IgD-negative memory B cell (primary cell): ENCODE data around the gene ALKBH5. TPM values are rescaled to one million over a fixed set of nuclear protein-coding genes. Genes with fewer than 3 reads are reported as not detected.
A peak's percentile ranks its signal among the peaks of the same experiment; 100 is the strongest.

Experiments
- H3K27ac Mint-ChIP-seq, 3 donors: one replicate each; pipeline ENCODE4 v1.8.0; 2020 to 2022; ENCODE audit warnings: mild to moderate bottlenecking in 3 of 3, mixed read lengths in 3 of 3, moderate library complexity in 1 of 3
- H3K27me3 Mint-ChIP-seq: one replicate; pipeline ENCODE4 v1.8.0; 2021; ENCODE audit warnings: mixed read lengths
- H3K36me3 Mint-ChIP-seq: one replicate; pipeline ENCODE4 v1.8.0; 2020; ENCODE audit warnings: mild to moderate bottlenecking, mixed read lengths
- H3K4me1 Mint-ChIP-seq, 3 donors: one replicate each; pipeline ENCODE4 v1.8.0; 2020 to 2022; ENCODE audit warnings: mixed read lengths in 3 of 3, mild to moderate bottlenecking in 1 of 3
- H3K4me3 Mint-ChIP-seq, 4 donors: one replicate each; pipeline ENCODE4 v1.8.0; 2020 to 2022; ENCODE audit warnings: mild to moderate bottlenecking in 4 of 4, mixed read lengths in 4 of 4, moderate library complexity in 3 of 4
- H3K9me3 Mint-ChIP-seq, 3 donors: one replicate each; pipeline ENCODE4 v1.8.0; 2020 to 2021; ENCODE audit warnings: mixed read lengths in 3 of 3, mild to moderate bottlenecking in 1 of 3
- polyA plus RNA-seq: library from polyadenylated mRNA; unstranded; fragments of 300-500 nt; fragmentation: Illumina TruSeq; gene quantifications from one replicate; pipeline ENCODE4 v1.2.3, GENCODE V29; 2021

Gene ALKBH5
- polyA plus RNA-seq, 1 donor from 2014 or later, result 144 TPM

GRCh38 chr17:18228176-18228682 lies 44.6 kb downstream of the ALKBH5 start:
- H3K27me3 Mint-ChIP-seq, result no peaks in the 10 kb centered on the region
- peaks cover 0 to 10% (median 10%) of the 10 kb centered on the region in 3 donors for H3K4me1 Mint-ChIP-seq
- no peaks in the 10 kb centered on the region for H3K36me3 Mint-ChIP-seq
- no peak overlapping the region for H3K27ac Mint-ChIP-seq
- peak overlapping the region in 1 of 4 donors; percentile 49 for H3K4me3 Mint-ChIP-seq
- H3K9me3 Mint-ChIP-seq, result no peaks in the 10 kb centered on the region

DNA sequence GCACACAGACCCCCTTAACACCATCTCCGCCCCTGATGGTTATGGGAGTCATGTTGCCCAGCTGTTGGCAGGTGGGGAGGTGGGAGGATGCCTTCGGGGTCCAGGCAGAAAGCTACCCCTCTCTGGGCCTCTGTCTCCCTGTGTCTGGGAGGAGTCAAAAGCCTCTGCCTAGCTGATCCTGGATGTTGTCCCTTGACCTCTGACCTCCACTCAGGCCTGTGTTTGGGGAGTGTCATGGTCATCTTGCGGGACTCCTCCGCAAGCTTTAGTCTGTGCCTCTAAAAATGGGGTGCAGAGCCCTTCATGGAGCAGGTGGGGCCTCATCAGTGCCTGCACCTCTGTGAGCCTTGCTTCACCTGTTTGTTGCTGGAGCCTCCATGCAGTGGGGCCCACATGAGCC lies 45.6 kb downstream of the ALKBH5 start:
- Mint-ChIP-seq H3K9me3 (no peaks in the 10 kb centered on the region), H3K4me1 (peaks cover 0 to 10% (median 10%) of the 10 kb centered on the region in 3 donors), H3K27ac (no peak overlapping the region), H3K27me3 (no peaks in the 10 kb centered on the region), H3K4me3 (no peak overlapping the region), H3K36me3 (no peaks in the 10 kb centered on the region)

- Mint-ChIP-seq H3K4me1 (peaks cover 0 to 10% (median 10%) of the 10 kb centered on the region in 3 donors), H3K27ac (no peak overlapping the region), H3K36me3 (no peaks in the 10 kb centered on the region), H3K27me3 (no peaks in the 10 kb centered on the region), H3K4me3 (no peak overlapping the region), H3K9me3 (no peaks in the 10 kb centered on the region)
These were observed 46.1 kb downstream of the ALKBH5 start for GRCh38 chr17:18229771-18230170.

- Mint-ChIP-seq H3K4me1 (peaks cover 0 to 10% (median 8%) of the 10 kb centered on the region in 3 donors), H3K4me3 (peak overlapping the region in 1 of 4 donors; percentile 63), H3K27ac (no peak overlapping the region), H3K9me3 (no peaks in the 10 kb centered on the region), H3K27me3 (no peaks in the 10 kb centered on the region), H3K36me3 (no peaks in the 10 kb centered on the region)
These were observed 46.9 kb downstream of the ALKBH5 start for GRCh38 chr17:18230288-18231141.

GRCh38 chr17:18231164-18231563 lies 47.5 kb downstream of the ALKBH5 start:
- Mint-ChIP-seq H3K4me3 (peak overlapping the region in 1 of 4 donors; percentile 43), H3K36me3 (no peaks in the 10 kb centered on the region), H3K27me3 (no peaks in the 10 kb centered on the region), H3K27ac (no peak overlapping the region), H3K4me1 (peaks cover 0 to 7% (median 5%) of the 10 kb centered on the region in 3 donors), H3K9me3 (no peaks in the 10 kb centered on the region)

DNA sequence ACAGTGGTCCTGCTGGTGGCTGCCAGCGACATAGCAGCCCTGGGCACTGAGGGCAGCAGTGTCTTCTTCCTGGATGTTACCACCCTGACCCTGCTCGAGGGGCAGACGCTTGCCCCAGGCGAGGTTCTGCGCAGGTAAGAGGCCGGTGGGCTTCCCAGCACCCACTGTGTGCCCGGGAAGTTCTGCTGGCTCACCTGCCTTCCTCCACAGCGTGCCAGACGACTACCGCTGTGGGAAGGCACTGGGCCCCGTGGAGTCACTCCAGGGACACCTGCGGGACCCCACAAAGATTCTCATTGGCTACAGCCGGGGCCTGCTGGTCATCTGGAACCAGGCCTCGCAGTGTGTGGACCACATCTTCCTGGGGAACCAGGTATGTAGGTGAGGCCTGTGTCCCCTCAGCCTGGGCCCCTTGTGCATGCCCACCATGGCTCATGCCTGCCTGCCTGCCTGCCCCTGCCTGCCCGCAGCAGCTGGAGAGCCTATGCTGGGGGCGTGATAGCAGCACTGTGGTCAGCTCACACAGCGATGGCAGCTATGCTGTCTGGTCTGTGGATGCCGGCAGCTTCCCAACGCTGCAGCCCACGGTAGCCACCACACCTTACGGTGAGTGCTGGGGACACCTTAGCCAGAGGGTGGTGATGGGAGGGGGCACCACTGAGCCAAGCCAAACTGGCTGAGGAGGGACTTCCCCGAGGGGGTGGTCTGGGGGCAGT lies 50.3 kb downstream of the ALKBH5 start:
- no peaks in the 10 kb centered on the region for H3K4me1 Mint-ChIP-seq
- H3K4me3 Mint-ChIP-seq, result no peak overlapping the region
- peaks cover 4% of the 10 kb centered on the region for H3K36me3 Mint-ChIP-seq
- no peak overlapping the region for H3K27ac Mint-ChIP-seq
- no peaks in the 10 kb centered on the region for H3K27me3 Mint-ChIP-seq
- H3K9me3 Mint-ChIP-seq, result no peaks in the 10 kb centered on the region

DNA sequence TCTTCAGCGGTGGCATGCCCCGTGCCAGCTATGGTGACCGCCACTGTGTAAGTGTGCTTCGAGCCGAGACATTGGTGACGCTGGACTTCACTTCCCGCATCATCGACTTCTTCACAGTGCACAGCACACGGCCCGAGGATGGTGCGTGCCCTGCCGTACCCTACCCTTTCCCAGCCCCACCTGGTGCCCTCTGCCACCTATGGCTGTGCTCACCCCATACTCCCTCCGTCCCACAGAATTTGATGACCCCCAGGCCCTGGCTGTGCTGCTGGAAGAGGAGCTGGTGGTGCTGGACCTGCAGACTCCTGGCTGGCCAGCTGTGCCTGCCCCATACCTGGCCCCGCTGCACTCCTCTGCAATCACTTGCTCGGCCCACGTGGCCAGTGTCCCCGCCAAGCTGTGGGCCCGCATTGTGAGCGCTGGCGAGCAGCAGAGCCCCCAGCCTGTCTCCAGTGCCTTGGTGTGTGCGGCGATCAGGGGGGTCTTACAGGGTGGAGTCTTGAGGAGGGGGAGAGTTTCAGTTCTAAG lies 51.3 kb downstream of the ALKBH5 start:
- H3K9me3 Mint-ChIP-seq, result no peaks in the 10 kb centered on the region

GRCh38 chr17:18235743-18236256 lies 52.2 kb downstream of the ALKBH5 start:
- H3K27ac Mint-ChIP-seq, result no peak overlapping the region
- H3K4me3 Mint-ChIP-seq, result no peak overlapping the region
- no peaks in the 10 kb centered on the region for H3K27me3 Mint-ChIP-seq
- H3K4me1 Mint-ChIP-seq, result no peaks in the 10 kb centered on the region
- H3K36me3 Mint-ChIP-seq, result peaks cover 6% of the 10 kb centered on the region
- H3K9me3 Mint-ChIP-seq, result no peaks in the 10 kb centered on the region

More for the DNA sequence above, 51.3 kb downstream of the ALKBH5 start:
- no peaks in the 10 kb centered on the region for H3K4me1 Mint-ChIP-seq
- peak overlapping the region in 1 of 3 donors; percentile 64 for H3K27ac Mint-ChIP-seq
- peaks cover 4% of the 10 kb centered on the region for H3K36me3 Mint-ChIP-seq
- H3K4me3 Mint-ChIP-seq, result no peak overlapping the region
- H3K27me3 Mint-ChIP-seq, result no peaks in the 10 kb centered on the region

DNA sequence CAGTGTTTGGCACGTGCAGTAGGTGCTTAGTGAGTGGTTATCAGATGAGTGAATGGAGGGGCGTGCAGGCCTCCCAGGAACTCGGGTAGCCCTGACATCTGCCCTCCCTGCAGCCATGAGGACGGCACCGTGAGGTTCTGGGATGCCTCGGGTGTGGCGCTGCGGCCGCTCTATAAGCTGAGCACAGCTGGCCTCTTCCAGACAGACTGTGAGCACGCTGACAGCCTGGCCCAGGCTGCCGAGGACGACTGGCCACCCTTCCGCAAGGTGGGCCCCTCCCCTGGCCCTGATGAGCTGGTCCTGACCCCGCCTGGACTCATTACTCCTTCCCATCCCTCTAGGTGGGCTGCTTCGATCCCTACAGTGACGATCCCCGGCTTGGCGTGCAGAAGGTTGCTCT lies 52.9 kb downstream of the ALKBH5 start:
- Mint-ChIP-seq H3K4me1 (no peaks in the 10 kb centered on the region), H3K27me3 (no peaks in the 10 kb centered on the region), H3K27ac (peak overlapping the region in 1 of 3 donors; percentile 46), H3K9me3 (no peaks in the 10 kb centered on the region), H3K36me3 (peaks cover 6% of the 10 kb centered on the region), H3K4me3 (no peak overlapping the region)

DNA sequence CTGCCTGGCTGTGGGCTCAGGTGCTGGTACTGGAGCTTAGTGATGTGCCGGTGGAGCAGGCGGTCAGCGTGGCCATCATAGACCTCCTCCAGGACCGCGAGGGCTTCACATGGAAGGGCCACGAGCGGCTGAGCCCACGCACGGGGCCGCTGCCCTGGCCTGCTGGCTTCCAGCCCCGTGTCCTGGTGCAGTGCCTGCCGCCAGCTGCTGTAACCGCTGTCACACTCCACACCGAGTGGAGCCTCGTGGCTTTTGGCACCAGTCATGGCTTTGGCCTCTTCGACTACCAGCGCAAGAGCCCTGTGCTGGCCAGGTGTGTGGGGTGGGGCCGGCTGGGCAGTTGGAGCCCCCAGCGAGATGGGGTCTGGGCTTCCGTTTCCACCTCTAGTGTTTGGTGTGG lies 53.8 kb downstream of the ALKBH5 start:
- no peak overlapping the region for H3K27ac Mint-ChIP-seq
- no peaks in the 10 kb centered on the region for H3K4me1 Mint-ChIP-seq
- peaks cover 6% of the 10 kb centered on the region for H3K36me3 Mint-ChIP-seq
- no peak overlapping the region for H3K4me3 Mint-ChIP-seq
- H3K27me3 Mint-ChIP-seq, result no peaks in the 10 kb centered on the region
- no peaks in the 10 kb centered on the region for H3K9me3 Mint-ChIP-seq

GRCh38 chr17:18238299-18238698 lies 54.7 kb downstream of the ALKBH5 start:
- peak overlapping the region in 1 of 3 donors; percentile 57 for H3K27ac Mint-ChIP-seq
- no peaks in the 10 kb centered on the region for H3K4me1 Mint-ChIP-seq
- H3K27me3 Mint-ChIP-seq, result no peaks in the 10 kb centered on the region
- H3K9me3 Mint-ChIP-seq, result no peaks in the 10 kb centered on the region
- H3K36me3 Mint-ChIP-seq, result peaks cover 6% of the 10 kb centered on the region
- H3K4me3 Mint-ChIP-seq, result no peak overlapping the region

DNA sequence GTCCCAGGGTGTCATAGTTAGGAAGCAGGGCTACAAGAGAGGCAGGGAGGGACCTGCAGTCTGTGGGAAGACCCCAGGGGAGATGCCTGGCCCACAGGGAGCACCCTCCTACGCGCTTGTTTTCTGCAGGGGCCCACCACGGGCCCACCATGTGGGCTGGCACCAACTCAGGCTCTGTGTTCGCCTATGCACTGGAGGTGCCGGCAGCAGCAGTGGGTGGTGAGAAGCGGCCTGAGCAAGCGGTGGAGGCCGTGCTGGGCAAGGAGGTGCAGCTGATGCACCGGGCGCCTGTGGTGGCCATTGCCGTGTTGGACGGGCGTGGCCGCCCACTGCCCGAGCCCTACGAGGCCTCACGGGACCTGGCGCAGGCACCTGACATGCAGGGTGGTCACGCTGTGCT lies 56.8 kb downstream of the ALKBH5 start:
- no peak overlapping the region for H3K27ac Mint-ChIP-seq
- no peak overlapping the region for H3K4me3 Mint-ChIP-seq
- H3K36me3 Mint-ChIP-seq, result peaks cover 6% of the 10 kb centered on the region
- H3K9me3 Mint-ChIP-seq, result no peaks in the 10 kb centered on the region
- H3K4me1 Mint-ChIP-seq, result no peaks in the 10 kb centered on the region
- H3K27me3 Mint-ChIP-seq, result no peaks in the 10 kb centered on the region

DNA sequence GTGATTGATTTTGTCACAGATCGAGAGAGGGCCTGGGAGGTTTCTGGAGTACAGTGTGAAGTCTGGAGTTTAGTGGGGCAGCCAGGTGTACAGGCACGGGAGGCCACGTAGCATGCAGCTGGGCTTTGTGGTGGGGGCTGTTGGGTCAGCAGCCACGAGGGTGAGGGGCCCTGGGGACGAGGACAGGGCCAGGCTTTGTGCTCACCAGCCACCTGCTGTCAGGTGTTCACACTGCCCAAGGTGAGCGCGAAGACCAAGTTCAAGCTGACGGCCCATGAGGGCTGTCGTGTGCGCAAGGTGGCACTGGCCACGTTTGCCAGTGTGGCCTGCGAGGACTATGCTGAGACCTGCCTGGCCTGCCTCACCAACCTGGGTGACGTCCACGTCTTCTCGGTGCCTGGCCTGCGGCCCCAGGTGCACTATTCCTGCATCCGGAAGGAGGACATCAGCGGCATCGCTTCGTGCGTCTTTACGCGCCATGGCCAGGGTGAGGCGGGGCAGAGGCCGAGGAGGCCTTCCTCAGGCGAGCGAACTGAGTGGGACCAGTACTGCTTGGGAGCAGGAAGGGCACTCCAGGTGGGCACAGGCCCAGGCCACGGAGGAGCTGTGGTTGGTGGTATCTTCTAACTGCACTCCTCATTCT lies 57.7 kb downstream of the ALKBH5 start:
- Mint-ChIP-seq H3K36me3 (peaks cover 6% of the 10 kb centered on the region), H3K4me3 (no peak overlapping the region), H3K27ac (no peak overlapping the region), H3K9me3 (no peaks in the 10 kb centered on the region), H3K4me1 (no peaks in the 10 kb centered on the region), H3K27me3 (no peaks in the 10 kb centered on the region)

GRCh38 chr17:18245038-18245776 lies 61.6 kb downstream of the ALKBH5 start:
- Mint-ChIP-seq H3K27ac (peak overlapping the region in 1 of 3 donors; percentile 39), H3K36me3 (peaks cover 5% of the 10 kb centered on the region), H3K9me3 (no peaks in the 10 kb centered on the region)

More at GRCh38 chr17:18245038-18245776, 61.6 kb downstream of the ALKBH5 start:
- Mint-ChIP-seq H3K27me3 (no peaks in the 10 kb centered on the region), H3K4me1 (peaks cover 5 to 8% (median 6%) of the 10 kb centered on the region in 3 donors), H3K4me3 (no peak overlapping the region)
